Renal cortical epithelial cell (primary cell): ENCODE results near the gene MISFA. TPM values are rescaled to one million over a fixed set of nuclear protein-coding genes. Genes with fewer than 3 reads are reported as not detected.
A peak's percentile ranks its signal among the peaks of the same experiment; 100 is the strongest.
"Not testable (repeated sequence)": the region's sequence is repeated elsewhere in the genome, so short reads cannot be mapped to it uniquely, and the experiment has no call there.

ENCODE experiments used
- DNase-seq: peaks from one replicate; pipeline ENCODE4 v3.0.0-alpha.2; 2011; ENCODE audit warnings: low read depth
- total RNA-seq: library from RNA; depleted of rRNA; stranded (reverse); fragments of >200 nt; gene quantifications from 2 replicates; pipeline ENCODE4 v1.2.3, GENCODE V29; 2014

MISFA gene
- total RNA-seq, 1 donor from 2014 or later: not detected

GRCh38 chr11:18617688-18618341 is 18.2 kb downstream of the MISFA start:
- peak; percentile 45 for DNase-seq

- DNase-seq: no peak
These were observed 18.9 kb downstream of the MISFA start for GRCh38 chr11:18618342-18619025.

- DNase-seq: no peak
These were observed 24.1 kb downstream of the MISFA start for GRCh38 chr11:18623707-18624106.

- no peak for DNase-seq
These were observed 24.6 kb downstream of the MISFA start for GRCh38 chr11:18624161-18624560.

- DNase-seq: no peak
These were observed 33.3 kb downstream of the MISFA start for GRCh38 chr11:18632841-18633240.

- peak; percentile 21 for DNase-seq
These were observed 33.9 kb downstream of the MISFA start for GRCh38 chr11:18633256-18634139.

GRCh38 chr11:18634140-18635032 is 34.8 kb downstream of the MISFA start, which contains the start of gene SPTY2D1:
SPTY2D1 (minus strand) TSS chr11:18634342; CDS start chr11:18634257, 85 bp downstream.
- peak; percentile 97 for DNase-seq

GRCh38 chr11:18641677-18642076 is 42.1 kb downstream of the MISFA start:
- DNase-seq: no peak

- not testable (repeated sequence) for DNase-seq
These were observed 43.4 kb downstream of the MISFA start for GRCh38 chr11:18643034-18643433.

- DNase-seq: no peak
These were observed 50.8 kb downstream of the MISFA start for GRCh38 chr11:18650353-18650752.

- peak; percentile 53 for DNase-seq
These were observed 51.4 kb downstream of the MISFA start for GRCh38 chr11:18650859-18651557.

Other genes with a start within 250 kb of the MISFA start
- 1,349 and 2,674 TPM in 2 replicates for gene LDHA, start 205.2 kb upstream of the MISFA start, total RNA-seq
- gene LDHC, start 187.5 kb upstream of the MISFA start, total RNA-seq: 0.20 TPM in 1 of 2 replicates, not detected in the other
- gene LDHAL6A, start 143.9 kb upstream of the MISFA start, total RNA-seq: not detected in 2 replicates
- gene TSG101, start 72.8 kb upstream of the MISFA start, total RNA-seq: 64.8 and 95.5 TPM in 2 replicates
- gene UEVLD, start 11.1 kb upstream of the MISFA start, total RNA-seq: 46.6 and 75.0 TPM in 2 replicates
- gene SPTY2D1, start 34.6 kb downstream of the MISFA start, total RNA-seq: 16.8 and 26.9 TPM in 2 replicates
- gene TMEM86A, start 99.0 kb downstream of the MISFA start, total RNA-seq: 4.2 and 18.8 TPM in 2 replicates
- 0.35 and 0.45 TPM in 2 replicates for gene IGSF22, start 126.4 kb downstream of the MISFA start, total RNA-seq
- not detected in 2 replicates for gene PTPN5, start 192.0 kb downstream of the MISFA start, total RNA-seq